ENCODE measurements around the gene UBE2H.

UBE2H gene

DNA sequence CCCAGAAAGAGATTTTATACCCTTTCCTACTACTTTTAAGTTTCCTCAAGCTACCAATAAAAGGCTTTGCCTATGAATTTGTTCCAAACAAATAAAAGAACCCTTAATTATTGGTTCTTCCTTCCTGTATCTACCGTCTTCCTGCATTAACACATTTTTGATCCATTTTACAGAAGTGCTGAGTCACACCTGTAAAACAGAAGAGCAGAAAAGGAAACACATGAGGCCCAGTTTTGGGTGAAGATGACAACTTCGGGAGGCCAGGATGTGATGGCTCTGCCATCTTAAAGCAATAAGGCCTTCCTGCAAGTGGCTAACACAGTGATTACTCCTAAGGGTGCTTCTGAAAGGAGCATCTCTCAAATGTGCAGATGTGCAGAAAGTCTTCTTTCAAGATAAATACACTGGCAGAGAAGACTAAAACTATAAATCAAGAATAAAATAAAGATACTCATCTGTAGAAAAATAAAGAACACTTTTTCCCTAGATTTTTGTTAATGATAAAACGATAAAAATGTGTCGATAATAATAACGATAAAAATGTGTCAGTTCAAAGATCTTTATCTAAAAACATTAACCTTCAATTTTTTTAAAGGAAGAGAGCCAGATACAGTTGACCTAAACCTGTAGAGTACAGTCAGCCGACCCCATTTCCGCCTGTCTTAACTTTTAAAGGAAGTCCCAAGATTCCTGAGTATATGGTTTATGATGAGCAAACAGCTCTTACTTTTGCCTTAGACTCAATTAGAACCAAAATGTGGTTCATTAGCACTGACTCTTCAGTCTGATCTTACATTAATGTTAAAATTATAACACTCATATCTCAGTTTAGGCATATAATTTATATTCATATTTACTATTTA is 108.6 kb downstream of the UBE2H start:
- Histone ChIP-seq H3K27ac (no peak overlapping the region), H3K27me3 (ENCODE audit: insufficient read depth, low read depth, severe bottlenecking) (no peaks in the 10 kb centered on the region), H3K36me3 (peaks cover 1% of the 10 kb centered on the region; the same call in 1 of the 2 replicates), H3K9me3 (ENCODE audit: severe bottlenecking) (no peaks in the 10 kb centered on the region), H3K4me3 (ENCODE audit: low read depth, low read length) (no peak overlapping the region)
- DNase-seq = no peak
- TF ChIP-seq, protein P1, sequence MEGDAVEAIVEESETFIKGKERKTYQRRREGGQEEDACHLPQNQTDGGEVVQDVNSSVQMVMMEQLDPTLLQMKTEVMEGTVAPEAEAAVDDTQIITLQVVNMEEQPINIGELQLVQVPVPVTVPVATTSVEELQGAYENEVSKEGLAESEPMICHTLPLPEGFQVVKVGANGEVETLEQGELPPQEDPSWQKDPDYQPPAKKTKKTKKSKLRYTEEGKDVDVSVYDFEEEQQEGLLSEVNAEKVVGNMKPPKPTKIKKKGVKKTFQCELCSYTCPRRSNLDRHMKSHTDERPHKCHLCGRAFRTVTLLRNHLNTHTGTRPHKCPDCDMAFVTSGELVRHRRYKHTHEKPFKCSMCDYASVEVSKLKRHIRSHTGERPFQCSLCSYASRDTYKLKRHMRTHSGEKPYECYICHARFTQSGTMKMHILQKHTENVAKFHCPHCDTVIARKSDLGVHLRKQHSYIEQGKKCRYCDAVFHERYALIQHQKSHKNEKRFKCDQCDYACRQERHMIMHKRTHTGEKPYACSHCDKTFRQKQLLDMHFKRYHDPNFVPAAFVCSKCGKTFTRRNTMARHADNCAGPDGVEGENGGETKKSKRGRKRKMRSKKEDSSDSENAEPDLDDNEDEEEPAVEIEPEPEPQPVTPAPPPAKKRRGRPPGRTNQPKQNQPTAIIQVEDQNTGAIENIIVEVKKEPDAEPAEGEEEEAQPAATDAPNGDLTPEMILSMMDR (IDR thresholded peaks at IDR 0.05; ENCODE audit: low read depth, low read length) = no peak

DNA sequence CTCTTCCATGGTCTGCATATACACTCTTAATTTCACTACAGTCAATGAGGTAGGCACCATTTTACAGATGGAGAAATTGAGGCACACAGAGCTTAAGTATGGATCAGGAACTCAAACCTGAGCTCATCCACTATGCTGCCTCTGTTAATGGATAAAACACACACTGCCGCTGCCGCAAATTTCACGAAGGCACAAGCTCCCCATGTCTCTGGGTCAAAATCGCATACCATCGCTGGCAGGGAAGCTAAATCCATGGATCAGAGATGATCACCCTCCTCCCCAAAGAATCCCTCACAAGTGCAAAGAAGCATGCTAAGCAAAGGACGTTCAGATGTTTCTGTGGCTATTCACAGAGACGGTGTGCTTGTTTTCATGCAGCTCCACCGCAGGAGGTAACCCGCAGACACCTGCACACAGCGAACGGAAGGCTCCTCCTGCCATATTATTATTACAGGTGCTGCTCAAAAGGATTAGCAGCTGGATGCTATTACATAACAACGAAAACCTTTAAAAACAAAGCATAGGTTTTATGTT is 109.3 kb downstream of the UBE2H start:
- no peak for DNase-seq
- H3K36me3 ChIP-seq = peaks cover 7% of the 10 kb centered on the region
- no peak overlapping the region for H3K27ac ChIP-seq
- TF ChIP-seq, protein P1 (IDR thresholded peaks at IDR 0.05; ENCODE audit: low read depth, low read length) = no peak
- no peaks in the 10 kb centered on the region for H3K9me3 ChIP-seq (ENCODE audit: severe bottlenecking)
- H3K4me3 ChIP-seq (ENCODE audit: low read depth, low read length) = no peak overlapping the region
- H3K27me3 ChIP-seq (ENCODE audit: insufficient read depth, low read depth, severe bottlenecking) = no peaks in the 10 kb centered on the region

DNA sequence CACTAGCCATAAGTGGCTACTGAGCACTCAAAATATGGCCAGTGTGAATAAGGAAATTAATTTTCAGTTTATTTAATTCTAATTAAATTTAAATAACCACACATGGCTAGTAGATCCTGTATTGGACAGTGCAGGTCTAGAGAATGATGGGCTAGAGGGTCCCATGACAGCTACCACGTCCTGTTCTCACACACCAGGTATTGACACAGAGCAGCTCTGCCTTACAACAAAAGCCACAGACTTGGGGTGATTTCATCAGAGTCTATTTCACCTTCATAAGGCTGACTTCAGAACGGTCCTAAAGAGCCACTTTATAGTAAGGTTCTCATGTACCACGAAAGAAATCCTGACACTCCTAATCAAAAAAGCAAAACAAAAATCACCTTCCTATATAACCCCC is 111.3 kb downstream of the UBE2H start:
- no peaks in the 10 kb centered on the region for H3K27me3 ChIP-seq (ENCODE audit: insufficient read depth, low read depth, severe bottlenecking)
- no peak overlapping the region for H3K27ac ChIP-seq
- H3K4me3 ChIP-seq (ENCODE audit: low read depth, low read length) = no peak overlapping the region
- no peak for DNase-seq
- peaks cover 10% of the 10 kb centered on the region for H3K36me3 ChIP-seq
- no peaks in the 10 kb centered on the region for H3K9me3 ChIP-seq (ENCODE audit: severe bottlenecking)
- TF ChIP-seq, protein P1 (IDR thresholded peaks at IDR 0.05; ENCODE audit: low read depth, low read length) = no peak

DNA sequence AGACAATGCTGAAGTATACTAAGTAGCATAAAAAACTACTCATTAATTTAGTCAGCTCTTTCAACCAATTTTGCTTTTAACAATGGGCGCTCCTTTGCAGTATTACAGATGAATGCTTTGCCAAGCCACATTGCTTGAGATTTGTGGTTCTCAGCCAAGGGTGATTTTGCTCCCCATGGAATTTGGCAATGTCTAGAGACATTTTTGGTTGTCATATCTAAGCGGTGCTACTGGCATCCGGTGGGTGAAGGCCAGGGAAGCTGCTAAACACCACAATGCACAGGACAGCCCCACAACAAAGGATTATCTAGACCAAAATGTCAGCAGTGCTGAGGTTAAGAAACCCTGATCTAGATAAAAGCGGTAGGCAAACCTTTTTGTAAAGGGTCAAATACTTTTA is 112.0 kb downstream of the UBE2H start:
- Histone ChIP-seq H3K27me3 (ENCODE audit: insufficient read depth, low read depth, severe bottlenecking) (no peaks in the 10 kb centered on the region), H3K9me3 (ENCODE audit: severe bottlenecking) (no peaks in the 10 kb centered on the region), H3K27ac (no peak overlapping the region), H3K4me3 (ENCODE audit: low read depth, low read length) (no peak overlapping the region), H3K36me3 (peaks cover 10% of the 10 kb centered on the region)
- TF ChIP-seq, protein P1 (IDR thresholded peaks at IDR 0.05; ENCODE audit: low read depth, low read length) = no peak
- DNase-seq = no peak

DNA sequence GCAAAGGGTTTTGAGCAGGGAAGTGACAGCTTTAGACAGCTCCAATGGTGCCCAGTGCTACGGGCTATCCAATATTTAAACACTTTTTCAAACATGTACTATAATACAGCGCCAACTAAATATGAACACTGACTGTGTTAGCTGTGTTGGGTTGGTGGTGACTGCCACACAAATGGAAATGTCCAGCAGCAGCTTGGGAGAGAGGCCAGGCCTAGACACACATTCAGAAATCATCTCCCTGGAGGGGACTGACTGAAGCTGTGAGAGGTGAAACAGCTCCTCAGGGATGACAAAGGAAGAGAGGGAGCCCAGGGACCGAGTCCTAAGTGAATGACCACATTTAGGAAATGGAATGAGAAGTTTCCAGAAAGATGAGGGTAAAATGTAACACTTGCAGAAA is 115.8 kb downstream of the UBE2H start:
- Histone ChIP-seq H3K27ac (no peak overlapping the region), H3K9me3 (ENCODE audit: severe bottlenecking) (no peaks in the 10 kb centered on the region)
- DNase-seq = no peak

More for the DNA sequence above, 115.8 kb downstream of the UBE2H start:
- no peaks in the 10 kb centered on the region for H3K27me3 ChIP-seq (ENCODE audit: insufficient read depth, low read depth, severe bottlenecking)
- peaks cover 10% of the 10 kb centered on the region for H3K36me3 ChIP-seq
- TF ChIP-seq, protein P1 (IDR thresholded peaks at IDR 0.05; ENCODE audit: low read depth, low read length) = no peak
- no peak overlapping the region for H3K4me3 ChIP-seq (ENCODE audit: low read depth, low read length)

Measured in WERI-Rb-1 (cell line).